ENCODE measurements around the gene G6PC2. TPM values are rescaled to one million over a fixed set of nuclear protein-coding genes. Genes with fewer than 3 reads are reported as not detected.

Gene G6PC2
- total and polyA plus RNA-seq, 2 of the 8 experiments (the other 6 are each of a cell fraction or from before 2014, with no cell fraction given), result not detected

GRCh38 chr2:168928113-168928831 lies 27.2 kb downstream of the G6PC2 start:
- no peak for FAIRE-seq
- no peaks in the 10 kb centered on the region for H3K23me2 ChIP-seq (ENCODE audit: low read depth, low read length)
- TF ChIP-seq ZNF274 (IDR thresholded peaks at IDR 0.05; ENCODE audit: borderline replicate concordance, extremely low read depth, low read length) (no peak), HDAC2 (IDR thresholded peaks at IDR 0.05; ENCODE audit: borderline replicate concordance in 1 of 2, low read depth in 2 of 2, low read length in 2 of 2) (no peak), SP2 (IDR thresholded peaks at IDR 0.05; ENCODE audit: low read length) (no peak), POU5F1 (IDR thresholded peaks at IDR 0.05; ENCODE audit: low read depth, low read length) (no peak), ASH2L (IDR thresholded peaks at IDR 0.05; ENCODE audit: low read length) (no peak), CBX8 (IDR thresholded peaks at IDR 0.05; ENCODE audit: borderline replicate concordance, low read depth, low read length) (no peak), EGR1 (IDR thresholded peaks at IDR 0.05; ENCODE audit: borderline replicate concordance, low read depth, low read length) (no peak), ATF2 (IDR thresholded peaks at IDR 0.05; ENCODE audit: low read length) (no peak), MAX (IDR thresholded peaks at IDR 0.05) (no peak), USF2 (IDR thresholded peaks at IDR 0.05; ENCODE audit: low read length) (no peak), CREB1 (IDR thresholded peaks at IDR 0.05) (no peak)
- H2BK15ac ChIP-seq (ENCODE audit: low read length), result no peak overlapping the region
- no peak overlapping the region for H2BK5ac ChIP-seq (ENCODE audit: low read depth, low read length)
- CTCF ChIA-PET (ENCODE audit: partially characterized antibody), result no interaction called here
- no peak overlapping the region for H2BK12ac ChIP-seq (ENCODE audit: low read depth, low read length)
- H3K56ac ChIP-seq (replicated peaks; ENCODE audit: insufficient read length, low read depth, low read length), result no peak overlapping the region
- no peak for DNase-seq (ENCODE audit: low read depth in 1 of 2, low spot score in 2 of 2)
- H3K9ac ChIP-seq (replicated peaks in 1 of 4; ENCODE audit: extremely low read depth in 1 of 4, low read depth in 3 of 4, low read length in 3 of 4), result no peak overlapping the region
- no peak overlapping the region for H3K23ac ChIP-seq (ENCODE audit: insufficient read length)
- H4K8ac ChIP-seq (ENCODE audit: extremely low read depth, insufficient read depth, low read length), result no peak overlapping the region
- no peak overlapping the region for H2BK20ac ChIP-seq (ENCODE audit: low read length)
- no peaks in the 10 kb centered on the region for H3K79me2 ChIP-seq (ENCODE audit: control insufficient read depth in 1 of 2, insufficient read depth in 2 of 2, low read length in 2 of 2)
- H3K4me1 ChIP-seq (replicated peaks in 1 of 4; ENCODE audit: control insufficient read depth in 3 of 4, insufficient read depth in 4 of 4, low read length in 3 of 4), result no peaks in the 10 kb centered on the region
- no peak overlapping the region for H3K27ac ChIP-seq (ENCODE audit: low read depth, low read length)
- H3K18ac ChIP-seq (ENCODE audit: extremely low read depth, low read length), result no peak overlapping the region
- H2AFZ ChIP-seq (ENCODE audit: low read length), result no peak overlapping the region
- H3K9me3 ChIP-seq (ENCODE audit: insufficient read depth in 2 of 2, low read depth in 1 of 2, low read length in 1 of 2), result no peaks in the 10 kb centered on the region
- no peaks in the 10 kb centered on the region for H3K27me3 ChIP-seq (replicated peaks in 1 of 4; ENCODE audit: control insufficient read depth in 3 of 4, extremely low read depth in 1 of 4, insufficient read depth in 3 of 4, low read length in 3 of 4)
- no peak overlapping the region for H2AK5ac ChIP-seq (ENCODE audit: low read depth, low read length)
- H4K91ac ChIP-seq (replicated peaks; ENCODE audit: insufficient read length, low read length), result no peak overlapping the region
- H3K4ac ChIP-seq (replicated peaks; ENCODE audit: insufficient read length, low read depth, low read length), result no peak overlapping the region
- H3K14ac ChIP-seq (ENCODE audit: insufficient read length), result no peak overlapping the region
- no peak overlapping the region for H3K4me2 ChIP-seq (ENCODE audit: insufficient read depth in 1 of 2, low read depth in 2 of 2, low read length in 2 of 2)
- H4K5ac ChIP-seq (ENCODE audit: insufficient read length, low read depth, low read length), result no peak overlapping the region
- no peak overlapping the region for H3K4me3 ChIP-seq (ENCODE audit: extremely low read depth in 1 of 4, insufficient read depth in 2 of 4, low read depth in 3 of 4, low read length in 4 of 4)
- POLR2A ChIA-PET (ENCODE audit: partially characterized antibody), result no interaction called here
- H3K36me3 ChIP-seq (ENCODE audit: control insufficient read depth in 2 of 4, insufficient read depth in 4 of 4, low read length in 3 of 4), result no peaks in the 10 kb centered on the region
- H2BK120ac ChIP-seq (replicated peaks; ENCODE audit: low read depth, low read length), result no peak overlapping the region
- H4K20me1 ChIP-seq (replicated peaks in 1 of 2; ENCODE audit: control insufficient read depth in 1 of 2, insufficient read depth in 2 of 2, low read length in 2 of 2), result peaks cover 0 to 1% of the 10 kb centered on the region in 2 experiments
- WGBS, 2 experiments (ENCODE audit: extremely low coverage in 1 of 2, insufficient coverage in 1 of 2, insufficient read length in 1 of 2, insufficient replicate concordance in 2 of 2, low coverage in 1 of 2, low lambda C conversion rate in 2 of 2, missing lambda C conversion rate in 1 of 2), result 94% methylated on average over 3 of the region's 3 CpGs; no CpG with 5 or more reads in 1 of the 2 experiments
- H3K79me1 ChIP-seq (ENCODE audit: low read depth, low read length), result no peaks in the 10 kb centered on the region
